H9 (cell line): ENCODE results near the gene TRIM59. TPM values are rescaled to one million over a fixed set of nuclear protein-coding genes. Genes with fewer than 3 reads are reported as not detected.

Experiments
- DNase-seq: peaks from one replicate; pipeline ENCODE4 v3.0.0-alpha.2; 2017
- H2AFZ ChIP-seq: one replicate; pipeline ENCODE4 v1.6.1; 2013; ENCODE audit warnings: mild to moderate bottlenecking, low read length, control low read depth, moderate library complexity
- H2AK5ac ChIP-seq: 2 replicates; pipeline ENCODE4 v1.6.1; 2013; ENCODE audit warnings: low read length, control low read depth, mixed read lengths; ENCODE audit not compliant: insufficient read length
- H2BK120ac ChIP-seq: one replicate; pipeline ENCODE4 v1.6.1; 2013; ENCODE audit warnings: low read depth, mild to moderate bottlenecking, low read length, control low read depth, inconsistent platforms; ENCODE audit not compliant: poor library complexity, severe bottlenecking
- H2BK12ac ChIP-seq: 2 replicates; pipeline ENCODE4 v1.6.1; 2013; ENCODE audit warnings: low read length, control low read depth, mixed read lengths, low read depth; ENCODE audit not compliant: insufficient read length
- H2BK15ac ChIP-seq: 2 replicates; pipeline ENCODE4 v1.6.1; 2013; ENCODE audit warnings: low read depth, low read length, control low read depth
- H2BK20ac ChIP-seq: one replicate; pipeline ENCODE4 v1.6.1; 2013; ENCODE audit warnings: low read depth, mild to moderate bottlenecking, low read length, control low read depth, inconsistent platforms; ENCODE audit not compliant: poor library complexity, severe bottlenecking
- H2BK5ac ChIP-seq: 2 replicates; pipeline ENCODE4 v1.6.1; 2013; ENCODE audit warnings: low read length, control low read depth, mixed read lengths; ENCODE audit not compliant: insufficient read length
- H3K14ac ChIP-seq: 2 replicates; pipeline ENCODE4 v1.6.1; 2013; ENCODE audit warnings: low read length, control low read depth; ENCODE audit not compliant: insufficient read depth
- H3K18ac ChIP-seq: 2 replicates; pipeline ENCODE4 v1.6.1; 2013; ENCODE audit warnings: low read depth, mild to moderate bottlenecking, mixed read lengths, low read length, control low read depth; ENCODE audit not compliant: insufficient read length
- H3K23ac ChIP-seq: 2 replicates; pipeline ENCODE4 v1.6.1; 2013; ENCODE audit warnings: low read length, control low read depth, mixed read lengths, low read depth; ENCODE audit not compliant: insufficient read length
- H3K23me2 ChIP-seq: 2 replicates; pipeline ENCODE4 v1.6.1; 2013; ENCODE audit warnings: low read depth, mild to moderate bottlenecking, mixed read lengths, low read length, control low read depth; ENCODE audit not compliant: insufficient read length, poor library complexity, severe bottlenecking
- H3K27ac ChIP-seq: 2 replicates; pipeline ENCODE4 v1.5.1; 2013; ENCODE audit warnings: low read length, control low read depth, mixed read lengths, low read depth; ENCODE audit not compliant: insufficient read length
- H3K27me3 ChIP-seq: 2 replicates; pipeline ENCODE4 v1.6.1; 2013; ENCODE audit warnings: low read length, control low read depth, inconsistent platforms; ENCODE audit not compliant: insufficient read depth
- H3K4ac ChIP-seq: 2 replicates; pipeline ENCODE4 v1.6.1; 2013; ENCODE audit warnings: low read depth, mild to moderate bottlenecking, control low read depth, inconsistent platforms, low read length, moderate library complexity
- H3K4me1 ChIP-seq: 2 replicates; pipeline ENCODE4 v1.6.1; 2013; ENCODE audit warnings: low read length, control low read depth, inconsistent platforms; ENCODE audit not compliant: insufficient read depth
- H3K4me2 ChIP-seq: 2 replicates; pipeline ENCODE4 v1.6.1; 2013; ENCODE audit warnings: low read length, control low read depth, mixed read lengths; ENCODE audit not compliant: insufficient read length, insufficient read depth
- H3K56ac ChIP-seq: 2 replicates; pipeline ENCODE4 v1.6.1; 2013; ENCODE audit warnings: low read depth, mild to moderate bottlenecking, mixed read lengths, low read length, control low read depth; ENCODE audit not compliant: insufficient read length
- H3K79me1 ChIP-seq: 2 replicates; pipeline ENCODE4 v1.6.1; 2013; ENCODE audit warnings: low read depth, mild to moderate bottlenecking, moderate library complexity, low read length, control low read depth, inconsistent platforms; ENCODE audit not compliant: insufficient read depth, poor library complexity, severe bottlenecking
- H3K79me2 ChIP-seq: 2 replicates; pipeline ENCODE4 v1.6.1; 2013; ENCODE audit warnings: low read length, control low read depth, inconsistent platforms; ENCODE audit not compliant: insufficient read depth
- H3K9ac ChIP-seq: 2 replicates; pipeline ENCODE4 v1.6.1; 2013; ENCODE audit warnings: low read length, control low read depth, mixed read lengths; ENCODE audit not compliant: insufficient read length; ENCODE audit errors: extremely low read depth
- H3K9me3 ChIP-seq: one replicate; pipeline ENCODE4 v1.6.1; 2013; ENCODE audit warnings: low read depth, low read length, inconsistent platforms; ENCODE audit not compliant: control insufficient read depth
- H3T11ph ChIP-seq: one replicate; pipeline ENCODE4 v1.6.1; 2013; ENCODE audit warnings: mild to moderate bottlenecking, low read length, control low read depth, inconsistent platforms
- H4K20me1 ChIP-seq: one replicate; pipeline ENCODE4 v1.6.1; 2013; ENCODE audit not compliant: control insufficient read depth, insufficient read length, insufficient read depth
- H4K5ac ChIP-seq: 2 replicates; pipeline ENCODE4 v1.6.1; 2013; ENCODE audit warnings: low read depth, mild to moderate bottlenecking, mixed read lengths, low read length, control low read depth; ENCODE audit not compliant: insufficient read length
- H4K8ac ChIP-seq: replicated peaks from 2 replicates; pipeline ENCODE4 v1.6.1; 2013; ENCODE audit warnings: low read length, control low read depth, mixed read lengths, low read depth; ENCODE audit not compliant: insufficient read length
- H4K91ac ChIP-seq: 2 replicates; pipeline ENCODE4 v1.6.1; 2013; ENCODE audit warnings: low read depth, mild to moderate bottlenecking, moderate library complexity, mixed read lengths, low read length, control low read depth; ENCODE audit not compliant: insufficient read length
- H3K27ac Mint-ChIP-seq, 3 experiments: 2 replicates in 2 of 3; 3 replicates in 1 of 3; pipeline ENCODE4 v1.8.0; 2020 to 2021; ENCODE audit warnings: mixed read lengths in 3 of 3, mild to moderate bottlenecking in 1 of 3, moderate library complexity in 1 of 3
- H3K27me3 Mint-ChIP-seq: 2 replicates; pipeline ENCODE4 v1.8.0; 2021; ENCODE audit warnings: low read depth, mild to moderate bottlenecking, moderate library complexity, mixed read lengths
- H3K36me3 Mint-ChIP-seq, 3 experiments: 2 replicates in 2 of 3; 3 replicates in 1 of 3; pipeline ENCODE4 v1.8.0; 2020 to 2021; ENCODE audit warnings: low read depth in 3 of 3, mixed read lengths in 3 of 3; ENCODE audit not compliant: insufficient read depth in 1 of 3
- H3K4me1 Mint-ChIP-seq, 2 experiments: 2 replicates each; pipeline ENCODE4 v1.8.0; 2020; ENCODE audit warnings: mixed read lengths in 2 of 2
- H3K4me3 Mint-ChIP-seq, 2 experiments: 2 replicates in 1 of 2; 3 replicates in 1 of 2; pipeline ENCODE4 v1.8.0; 2020 to 2021; ENCODE audit warnings: mild to moderate bottlenecking in 2 of 2, mixed read lengths in 2 of 2, moderate library complexity in 1 of 2
- H3K9me3 Mint-ChIP-seq, 2 experiments: 2 replicates in 1 of 2; 3 replicates in 1 of 2; pipeline ENCODE4 v1.8.0; 2020; ENCODE audit warnings: mild to moderate bottlenecking in 2 of 2, mixed read lengths in 2 of 2, moderate library complexity in 1 of 2
- CTCF ChIP-seq: fragments of 200-600 bp; sonication (generic); conservative IDR thresholded peaks from 3 replicates; pipeline ENCODE4 v1.8.0; 2021; ENCODE audit warnings: antibody characterized with exemption, mild to moderate bottlenecking
- WGBS: extraction: QIAGEN DNeasy Blood & Tissue Kit; methylation state at CpG from one replicate; pipeline ENCODE4 v1.1.7; 2013; ENCODE audit warnings: missing lambda C conversion rate, low lambda C conversion rate, mixed read lengths; ENCODE audit not compliant: insufficient read length; ENCODE audit errors: extremely low coverage; 5-methylcytosine and 5-hydroxymethylcytosine counted together
- total RNA-seq: library from RNA; stranded (reverse); gene quantifications from 2 replicates; pipeline ENCODE4 v1.2.1, GENCODE V29; 2021

The TRIM59 gene
- total RNA-seq, 1 experiment from 2014 or later: 47.6 TPM

GRCh38 chr3:160464971-160465370 lies 15.4 kb upstream of the TRIM59 start:
- TF ChIP-seq CTCF: no peak
- Histone ChIP-seq H3K23ac (no peak overlapping the region), H3K14ac (no peak overlapping the region), H3K23me2 (no peaks in the 10 kb centered on the region), H2BK15ac (no peak overlapping the region), H3K79me2 (no peaks in the 10 kb centered on the region), H3K4me1 (no peaks in the 10 kb centered on the region), H3K79me1 (no peaks in the 10 kb centered on the region), H4K20me1 (no peaks in the 10 kb centered on the region), H4K91ac (no peak overlapping the region), H2BK5ac (no peak overlapping the region), H2BK120ac (no peak overlapping the region), H3K9me3 (no peaks in the 10 kb centered on the region), H3K27me3 (no peaks in the 10 kb centered on the region), H3T11ph (no peak overlapping the region), H3K18ac (no peak overlapping the region), H3K4ac (no peak overlapping the region), H2BK20ac (no peak overlapping the region), H3K27ac (no peak overlapping the region), H3K9ac (no peak overlapping the region), H3K4me2 (no peak overlapping the region), H4K5ac (no peak overlapping the region), H4K8ac (no peak overlapping the region), H3K56ac (no peak overlapping the region), H2BK12ac (no peak overlapping the region), H2AK5ac (no peak overlapping the region), H2AFZ (no peak overlapping the region)
- no peak overlapping the region for H3K27ac Mint-ChIP-seq
- H3K36me3 Mint-ChIP-seq: peaks cover 5 to 8% (median 6%) of the 10 kb centered on the region in 3 experiments
- no CpG with 5 or more reads among the region's 1 CpG for WGBS
- peaks cover 30% of the 10 kb centered on the region for H3K27me3 Mint-ChIP-seq
- H3K4me1 Mint-ChIP-seq: peaks cover 4 to 5% of the 10 kb centered on the region in 2 experiments; a peak in 2 of 4 replicates
- no peak overlapping the region for H3K4me3 Mint-ChIP-seq
- H3K9me3 Mint-ChIP-seq: peaks cover 6 to 23% of the 10 kb centered on the region in 2 experiments
- DNase-seq: no peak
